ENCODE results near the gene UCK2. TPM values are rescaled to one million over a fixed set of nuclear protein-coding genes. Genes with fewer than 3 reads are reported as not detected.

The UCK2 gene
- total RNA-seq, 1 donor from 2014 or later, result 8.3 TPM

DNA sequence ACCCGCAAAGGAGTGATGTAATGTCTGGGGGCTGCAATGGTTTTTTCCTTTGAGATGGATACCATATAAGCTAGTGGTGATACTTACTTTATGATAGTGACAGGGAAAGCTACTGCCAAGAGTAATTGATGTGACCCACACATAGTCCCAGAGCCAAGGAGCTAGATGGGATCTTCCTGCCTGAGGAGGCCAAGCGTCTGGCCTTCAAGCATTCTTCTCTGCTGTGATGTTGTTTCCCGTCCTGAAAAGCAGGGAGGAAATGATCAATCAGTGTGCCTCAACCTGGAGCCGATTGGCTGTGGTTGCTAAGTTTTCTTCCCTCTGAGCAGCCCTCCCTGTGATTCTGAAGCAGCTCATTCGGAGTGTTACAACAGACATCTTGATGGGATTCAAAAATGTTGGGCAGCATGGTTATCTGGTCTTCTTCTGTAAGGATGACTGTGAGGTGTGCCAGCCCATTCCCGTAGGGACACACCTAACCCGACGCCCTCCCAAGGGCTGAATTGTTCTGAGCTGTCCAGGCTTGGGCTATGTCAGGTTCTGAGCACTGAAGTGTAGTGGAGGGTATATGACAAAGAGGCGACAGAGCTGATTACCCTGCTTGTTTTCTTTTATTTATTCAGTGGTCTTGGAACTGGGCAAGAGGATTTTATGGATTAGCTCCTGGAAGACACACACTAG lies 56.7 kb downstream of the UCK2 start:
- Histone ChIP-seq H3K27me3 (ENCODE audit: low read depth) (no peaks in the 10 kb centered on the region), H3K36me3 (no peaks in the 10 kb centered on the region), H3K27ac (no peak overlapping the region), H3K4me1 (peaks cover 14% of the 10 kb centered on the region), H3K9me3 (no peaks in the 10 kb centered on the region), H3K4me3 (no peak overlapping the region)
- peak; percentile 28 to 46 for ATAC-seq
- TF ChIP-seq, protein P1, sequence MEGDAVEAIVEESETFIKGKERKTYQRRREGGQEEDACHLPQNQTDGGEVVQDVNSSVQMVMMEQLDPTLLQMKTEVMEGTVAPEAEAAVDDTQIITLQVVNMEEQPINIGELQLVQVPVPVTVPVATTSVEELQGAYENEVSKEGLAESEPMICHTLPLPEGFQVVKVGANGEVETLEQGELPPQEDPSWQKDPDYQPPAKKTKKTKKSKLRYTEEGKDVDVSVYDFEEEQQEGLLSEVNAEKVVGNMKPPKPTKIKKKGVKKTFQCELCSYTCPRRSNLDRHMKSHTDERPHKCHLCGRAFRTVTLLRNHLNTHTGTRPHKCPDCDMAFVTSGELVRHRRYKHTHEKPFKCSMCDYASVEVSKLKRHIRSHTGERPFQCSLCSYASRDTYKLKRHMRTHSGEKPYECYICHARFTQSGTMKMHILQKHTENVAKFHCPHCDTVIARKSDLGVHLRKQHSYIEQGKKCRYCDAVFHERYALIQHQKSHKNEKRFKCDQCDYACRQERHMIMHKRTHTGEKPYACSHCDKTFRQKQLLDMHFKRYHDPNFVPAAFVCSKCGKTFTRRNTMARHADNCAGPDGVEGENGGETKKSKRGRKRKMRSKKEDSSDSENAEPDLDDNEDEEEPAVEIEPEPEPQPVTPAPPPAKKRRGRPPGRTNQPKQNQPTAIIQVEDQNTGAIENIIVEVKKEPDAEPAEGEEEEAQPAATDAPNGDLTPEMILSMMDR (IDR thresholded peaks at IDR 0.05), result no peak
- intact Hi-C loops (cut with DNase I), result no loop called here
- DNase-seq, result no peak

- ATAC-seq (no peak), DNase-seq (no peak)
- no peaks in the 10 kb centered on the region for H3K27me3 ChIP-seq (ENCODE audit: low read depth)
- no peaks in the 10 kb centered on the region for H3K9me3 ChIP-seq
- intact Hi-C loops (cut with DNase I), result no loop called here
- no peak overlapping the region for H3K4me3 ChIP-seq
- no peak overlapping the region for H3K27ac ChIP-seq
- peaks cover 14% of the 10 kb centered on the region for H3K4me1 ChIP-seq
- H3K36me3 ChIP-seq, result no peaks in the 10 kb centered on the region
- TF ChIP-seq, protein P1 (IDR thresholded peaks at IDR 0.05), result no peak
These were observed 57.4 kb downstream of the UCK2 start for GRCh38 chr1:165884690-165885304.

GRCh38 chr1:165885305-165885694 lies 57.9 kb downstream of the UCK2 start:
- Histone ChIP-seq H3K4me1 (peaks cover 14% of the 10 kb centered on the region), H3K4me3 (no peak overlapping the region), H3K9me3 (no peaks in the 10 kb centered on the region), H3K27ac (no peak overlapping the region), H3K36me3 (no peaks in the 10 kb centered on the region), H3K27me3 (ENCODE audit: low read depth) (no peaks in the 10 kb centered on the region)
- ATAC-seq (no peak), DNase-seq (no peak)
- intact Hi-C loops (cut with DNase I), result no loop called here
- TF ChIP-seq, protein P1 (IDR thresholded peaks at IDR 0.05), result no peak

DNA sequence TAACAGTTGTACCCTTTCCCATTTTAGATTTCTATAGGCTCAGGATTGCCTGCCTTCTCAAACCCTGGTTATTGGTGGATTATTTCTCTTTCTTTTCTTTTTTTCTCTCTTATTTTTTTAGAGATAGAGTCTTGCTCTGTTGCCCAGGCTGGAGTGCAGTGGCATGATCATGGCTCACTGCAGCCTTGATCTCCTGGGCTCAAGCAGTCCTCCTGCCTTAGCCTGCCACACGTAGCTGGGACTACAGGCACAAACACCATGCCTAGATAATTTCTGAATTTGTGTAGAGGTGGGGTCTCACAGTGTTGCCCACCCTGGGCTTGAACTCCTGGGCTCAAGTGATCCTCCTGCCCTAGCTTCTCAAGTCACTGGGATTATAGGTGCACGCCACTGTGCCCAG lies 58.8 kb downstream of the UCK2 start:
- DNase-seq (no peak), ATAC-seq (no peak)
- Histone ChIP-seq H3K4me3 (no peak overlapping the region), H3K4me1 (peaks cover 14% of the 10 kb centered on the region), H3K36me3 (peaks cover 2% of the 10 kb centered on the region), H3K9me3 (no peaks in the 10 kb centered on the region), H3K27ac (no peak overlapping the region), H3K27me3 (ENCODE audit: low read depth) (no peaks in the 10 kb centered on the region)
- intact Hi-C loops (cut with DNase I), result no loop called here
- TF ChIP-seq, protein P1 (IDR thresholded peaks at IDR 0.05), result no peak

DNA sequence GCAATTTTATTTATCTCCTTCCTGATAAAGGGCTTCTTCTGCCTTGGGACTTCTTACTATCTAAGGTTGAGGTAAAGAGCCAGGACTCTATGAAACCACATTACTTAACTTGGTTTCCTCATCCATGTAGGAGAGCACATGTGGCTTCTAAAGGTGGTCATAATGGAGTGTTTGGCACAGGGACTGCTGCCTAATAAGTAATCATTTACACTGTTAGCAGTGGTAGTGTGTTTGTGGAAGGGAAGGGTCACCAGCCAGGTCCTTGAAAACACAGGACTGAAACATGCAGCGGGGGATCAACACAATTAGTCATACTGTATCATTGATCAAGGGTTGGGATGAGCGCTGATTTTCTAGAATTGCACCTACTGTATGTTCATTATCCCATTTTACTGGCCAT lies 59.6 kb downstream of the UCK2 start:
- TF ChIP-seq, protein P1 (IDR thresholded peaks at IDR 0.05), result no peak
- ATAC-seq, result no peak
- Histone ChIP-seq H3K4me1 (peaks cover 14% of the 10 kb centered on the region), H3K36me3 (peaks cover 10% of the 10 kb centered on the region), H3K27me3 (ENCODE audit: low read depth) (no peaks in the 10 kb centered on the region), H3K27ac (no peak overlapping the region), H3K4me3 (no peak overlapping the region), H3K9me3 (no peaks in the 10 kb centered on the region)
- no peak for DNase-seq
- intact Hi-C loops (cut with DNase I), result no loop called here
